ENCODE data around the gene SCAMP4. TPM values are rescaled to one million over a fixed set of nuclear protein-coding genes. Genes with fewer than 3 reads are reported as not detected.

The SCAMP4 gene
- total and polyA plus RNA-seq, 2 of the 13 experiments (the other 11 are each of a cell fraction or from before 2014, with no cell fraction given), result 10.7 to 13.7 TPM

DNA sequence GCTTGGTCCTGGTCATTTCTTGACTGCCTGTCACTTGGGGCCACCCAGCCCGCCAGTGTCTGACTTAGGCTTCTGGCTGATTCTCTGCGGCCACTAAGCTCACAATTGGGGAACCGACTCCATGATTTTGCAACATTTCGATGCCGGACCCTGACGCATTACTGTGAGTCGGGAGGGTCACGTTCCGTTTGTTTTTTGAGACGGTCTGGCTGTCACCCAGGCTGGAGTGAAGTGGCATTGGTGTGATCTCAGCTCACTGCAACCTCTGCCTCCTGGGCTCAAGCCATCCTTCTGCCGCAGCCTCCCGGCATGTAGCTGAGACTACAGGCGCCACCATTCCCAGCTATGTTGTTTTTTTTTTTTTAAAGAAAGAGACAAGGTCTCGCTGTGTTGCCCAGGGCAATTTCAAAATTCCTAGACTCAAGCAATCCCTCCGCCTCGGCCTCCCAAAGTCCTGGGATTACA, 3.2 kb upstream of the SCAMP4 start (continued):
- TF ChIP-seq ARID5B (CRISPR knock-in tag; IDR thresholded peaks at IDR 0.05), result 0 out of 2 replicates have a peak, but pooled peaks have one; percentile 32
- TF ChIP-seq RFXAP (CRISPR knock-in tag; IDR thresholded peaks at IDR 0.05; ENCODE audit: borderline replicate concordance), result 0 out of 2 replicates have a peak, but pooled peaks have one; percentile 37
- TF ChIP-seq KDM5A (IDR thresholded peaks at IDR 0.05; ENCODE audit: borderline replicate concordance, low read length), result no peak
- TF ChIP-seq ZNF777 (CRISPR knock-in tag; IDR thresholded peaks at IDR 0.05), result peak; percentile 47; the same call in 1 of the 2 replicates
- TF ChIP-seq PHF20 (CRISPR knock-in tag; IDR thresholded peaks at IDR 0.05), result no peak
- TF ChIP-seq ZNF264 (CRISPR knock-in tag; IDR thresholded peaks at IDR 0.05), result 0 out of 2 replicates have a peak, but pooled peaks have one; percentile 32
- no peak for TF ChIP-seq ARNTL (CRISPR knock-in tag; IDR thresholded peaks at IDR 0.05)
- no peak for TF ChIP-seq NONO (IDR thresholded peaks at IDR 0.05)
- TF ChIP-seq NONO (CRISPR knock-in tag; conservative IDR thresholded peaks at IDR 0.05), result no peak
- no peak for TF ChIP-seq RARG (CRISPR knock-in tag; IDR thresholded peaks at IDR 0.05; ENCODE audit: low read depth)
- TF ChIP-seq BHLHE40 (IDR thresholded peaks at IDR 0.05; ENCODE audit: low read length), result peak; percentile 66
- TF ChIP-seq SOX13 (IDR thresholded peaks at IDR 0.05), result no peak
- peak in 1 of 2 experiments; percentile 16; a peak in 1 of 4 replicates for TF ChIP-seq SOX13 (CRISPR knock-in tag; conservative IDR thresholded peaks at IDR 0.05 in 1 of 2, IDR thresholded peaks at IDR 0.05 in 1 of 2)
- no peak for TF ChIP-seq TCF12 (IDR thresholded peaks at IDR 0.05)
- no peak for TF ChIP-seq TCF12 (CRISPR knock-in tag; IDR thresholded peaks at IDR 0.05)
- TF ChIP-seq SNAPC2 (CRISPR knock-in tag; IDR thresholded peaks at IDR 0.05), result no peak
- TF ChIP-seq THYN1 (CRISPR knock-in tag; IDR thresholded peaks at IDR 0.05; ENCODE audit: borderline replicate concordance, low read depth), result no peak
- no peak for TF ChIP-seq NR2F2 (IDR thresholded peaks at IDR 0.05; ENCODE audit: borderline replicate concordance, low read depth)
- 0 out of 2 replicates have a peak, but pooled peaks have one; percentile 43 for TF ChIP-seq TGIF2 (CRISPR knock-in tag; IDR thresholded peaks at IDR 0.05)
- TF ChIP-seq SALL1 (CRISPR knock-in tag; IDR thresholded peaks at IDR 0.05), result peak; percentile 42
- TF ChIP-seq, protein P1, sequence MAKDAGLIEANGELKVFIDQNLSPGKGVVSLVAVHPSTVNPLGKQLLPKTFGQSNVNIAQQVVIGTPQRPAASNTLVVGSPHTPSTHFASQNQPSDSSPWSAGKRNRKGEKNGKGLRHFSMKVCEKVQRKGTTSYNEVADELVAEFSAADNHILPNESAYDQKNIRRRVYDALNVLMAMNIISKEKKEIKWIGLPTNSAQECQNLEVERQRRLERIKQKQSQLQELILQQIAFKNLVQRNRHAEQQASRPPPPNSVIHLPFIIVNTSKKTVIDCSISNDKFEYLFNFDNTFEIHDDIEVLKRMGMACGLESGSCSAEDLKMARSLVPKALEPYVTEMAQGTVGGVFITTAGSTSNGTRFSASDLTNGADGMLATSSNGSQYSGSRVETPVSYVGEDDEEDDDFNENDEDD (CRISPR knock-in tag; IDR thresholded peaks at IDR 0.05; ENCODE audit: borderline replicate concordance), result no peak
- TF ChIP-seq ZNF263 (CRISPR knock-in tag; IDR thresholded peaks at IDR 0.05), result 0 out of 2 replicates have a peak, but pooled peaks have one; percentile 53
- no peak for TF ChIP-seq ZNF782 (CRISPR knock-in tag; IDR thresholded peaks at IDR 0.05; ENCODE audit: borderline replicate concordance)
- peak; percentile 31; the same call in 1 of the 2 replicates for TF ChIP-seq HNF4A (CRISPR knock-in tag; IDR thresholded peaks at IDR 0.05)
- TF ChIP-seq YEATS4 (CRISPR knock-in tag; IDR thresholded peaks at IDR 0.05; ENCODE audit: borderline replicate concordance), result no peak
- TF ChIP-seq, protein P2, sequence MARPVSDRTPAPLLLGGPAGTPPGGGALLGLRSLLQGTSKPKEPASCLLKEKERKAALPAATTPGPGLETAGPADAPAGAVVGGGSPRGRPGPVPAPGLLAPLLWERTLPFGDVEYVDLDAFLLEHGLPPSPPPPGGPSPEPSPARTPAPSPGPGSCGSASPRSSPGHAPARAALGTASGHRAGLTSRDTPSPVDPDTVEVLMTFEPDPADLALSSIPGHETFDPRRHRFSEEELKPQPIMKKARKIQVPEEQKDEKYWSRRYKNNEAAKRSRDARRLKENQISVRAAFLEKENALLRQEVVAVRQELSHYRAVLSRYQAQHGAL (CRISPR knock-in tag; IDR thresholded peaks at IDR 0.05; ENCODE audit: not compliant biosample characterization), result no peak

Data from HepG2 (cell line).